SK-N-SH (cell line): ENCODE results near the gene TICRR. TPM values are rescaled to one million over a fixed set of nuclear protein-coding genes. Genes with fewer than 3 reads are reported as not detected.
A peak's percentile ranks its signal among the peaks of the same experiment; 100 is the strongest.

Experiments used
- CTCF ChIA-PET: fragments of 300-600, 350-600 bp; formaldehyde crosslinking; extraction: SDS; loops from one replicate; lab custom pipeline; 2021; lab: Yijun Ruan, JAX
- POLR2A ChIA-PET: fragments of 350-600 bp; sonication (Branson Sonifier 250); formaldehyde crosslinking; extraction: SDS; loops from one replicate; lab custom pipeline; 2020; ENCODE audit warnings: antibody characterized with exemption, inconsistent platforms; lab: Yijun Ruan, JAX
- DNase-seq: peaks from one replicate; pipeline ENCODE4 v3.0.0; 2012
- H2AFZ ChIP-seq: fragments of 200-600 bp; sonication (generic); 2 replicates; pipeline ENCODE4 v1.8.1; 2016; ENCODE audit warnings: antibody characterized with exemption, mild to moderate bottlenecking, low read depth
- H3F3A ChIP-seq: fragments of 200-600 bp; sonication (generic); replicated peaks from 2 replicates; pipeline ENCODE3; 2016; ENCODE audit warnings: antibody characterized with exemption, mild to moderate bottlenecking; ENCODE audit not compliant: insufficient read depth
- H3K27ac ChIP-seq, 2 experiments: fragments of 200-500 bp in 1 of 2; fragments of 200-600 bp in 1 of 2; sonication (Bioruptor generic) in 1 of 2; sonication (generic), shearing (Covaris generic) in 1 of 2; 2 replicates each; pipeline versions ENCODE4 v1.5.1 to v1.6.1; 2014 to 2016; ENCODE audit warnings: low read depth in 2 of 2, inconsistent platforms in 1 of 2, low read length in 1 of 2, mild to moderate bottlenecking in 1 of 2, mixed read lengths in 1 of 2
- H3K27me3 ChIP-seq: fragments of 200-600 bp; sonication (generic), shearing (Covaris generic); 2 replicates; pipeline ENCODE4 v1.6.1; 2016; ENCODE audit warnings: mixed run types; ENCODE audit not compliant: insufficient read depth
- H3K36me3 ChIP-seq, 2 experiments: fragments of 200-500 bp in 1 of 2; fragments of 200-600 bp in 1 of 2; sonication (Bioruptor generic) in 1 of 2; sonication (generic) in 1 of 2; replicated peaks in 1 of 2; 2 replicates each; pipeline versions ENCODE3 to v1.5.1; 2014 to 2016; ENCODE audit warnings: low read length in 1 of 2, mild to moderate bottlenecking in 1 of 2; ENCODE audit not compliant: insufficient read depth in 2 of 2, control insufficient read depth in 1 of 2
- H3K4me1 ChIP-seq, 2 experiments: fragments of 200-500 bp in 1 of 2; fragments of 200-600 bp in 1 of 2; sonication (Bioruptor generic) in 1 of 2; sonication (generic), shearing (Covaris generic) in 1 of 2; 2 replicates each; pipeline versions ENCODE4 v1.5.1 to v1.6.1; 2014 to 2016; ENCODE audit warnings: low read depth in 1 of 2, low read length in 1 of 2, mixed run types in 1 of 2; ENCODE audit not compliant: insufficient read depth in 2 of 2, control insufficient read depth in 1 of 2
- H3K4me2 ChIP-seq: fragments of 200-600 bp; sonication (generic), shearing (Covaris generic); 2 replicates; pipeline ENCODE4 v1.6.1; 2017; ENCODE audit warnings: mixed run types
- H3K4me3 ChIP-seq, 2 experiments: fragments of 200-500 bp in 1 of 2; fragments of 200-600 bp in 1 of 2; sonication (Bioruptor generic) in 1 of 2; sonication (generic), shearing (Covaris generic) in 1 of 2; 2 replicates each; pipeline versions ENCODE4 v1.5.1 to v1.8.1; 2014 to 2016; ENCODE audit warnings: low read depth in 2 of 2, inconsistent platforms in 1 of 2, low read length in 1 of 2, mild to moderate bottlenecking in 1 of 2, mixed read lengths in 1 of 2, moderate library complexity in 1 of 2
- H3K79me2 ChIP-seq: fragments of 200-600 bp; sonication (generic); 2 replicates; pipeline ENCODE4 v1.8.1; 2017; ENCODE audit warnings: mild to moderate bottlenecking; ENCODE audit not compliant: insufficient read depth
- H3K9ac ChIP-seq: fragments of 200-600 bp; sonication (generic); 2 replicates; pipeline ENCODE4 v1.6.1; 2017; ENCODE audit warnings: mixed run types
- H3K9me2 ChIP-seq: fragments of 200-600 bp; sonication (generic); 2 replicates; pipeline ENCODE4 v1.6.1; 2017; ENCODE audit warnings: mixed run types
- H3K9me3 ChIP-seq: fragments of 200-600 bp; sonication (generic); 2 replicates; pipeline ENCODE4 v1.6.1; 2017; ENCODE audit warnings: mixed run types, mild to moderate bottlenecking, moderate library complexity
- H4K20me1 ChIP-seq: fragments of 200-600 bp; sonication (generic); 2 replicates; pipeline ENCODE4 v1.6.1; 2017; ENCODE audit warnings: mild to moderate bottlenecking, mixed run types; ENCODE audit not compliant: insufficient read depth
- CHD2 ChIP-seq: fragments of 150-350 bp; IDR thresholded peaks from 2 replicates; pipeline ENCODE4 v1.6.1; 2018; ENCODE audit warnings: low read length; ENCODE audit not compliant: partially characterized antibody
- CTCF ChIP-seq: fragments of 200-600 bp; sonication (generic); IDR thresholded peaks from 2 replicates; pipeline ENCODE4 v1.6.1; 2017; ENCODE audit warnings: antibody characterized with exemption, mild to moderate bottlenecking, moderate library complexity
- ELF1 ChIP-seq: IDR thresholded peaks from 2 replicates; pipeline ENCODE4 v1.4.0; 2012
- FOXJ3 ChIP-seq: sonication (generic); formaldehyde crosslinking; IDR thresholded peaks from 2 replicates; pipeline ENCODE4 v1.5.1; 2020; ENCODE audit warnings: mild to moderate bottlenecking, missing genetic modification reagents
- GABPA ChIP-seq: IDR thresholded peaks from 2 replicates; pipeline ENCODE4 v1.4.0; 2012; ENCODE audit warnings: low read depth, mild to moderate bottlenecking
- NFIC ChIP-seq: IDR thresholded peaks from 2 replicates; pipeline ENCODE4 v1.4.0; 2012; ENCODE audit warnings: borderline replicate concordance
- NRF1 ChIP-seq: IDR thresholded peaks from 2 replicates; pipeline ENCODE4 v1.6.1; 2012; ENCODE audit warnings: low read depth, mild to moderate bottlenecking, low read length
- PBX3 ChIP-seq: IDR thresholded peaks from 2 replicates; pipeline ENCODE4; 2012
- RAD21 ChIP-seq: IDR thresholded peaks from 2 replicates; pipeline ENCODE4 v1.6.1; 2012; ENCODE audit warnings: mild to moderate bottlenecking, low read length
- TCF12 ChIP-seq: IDR thresholded peaks from 2 replicates; pipeline ENCODE4 v1.4.0; 2012
- TEAD4 ChIP-seq: IDR thresholded peaks from 2 replicates; pipeline ENCODE4 v1.4.0; 2012; ENCODE audit warnings: mild to moderate bottlenecking, borderline replicate concordance; ENCODE audit not compliant: insufficient read depth
- USF2 ChIP-seq: fragments of 150-350 bp; IDR thresholded peaks from 2 replicates; pipeline ENCODE4 v1.6.1; 2017; ENCODE audit warnings: antibody characterized with exemption, low read length, low read depth, borderline replicate concordance
- YY1 ChIP-seq: IDR thresholded peaks from 2 replicates; pipeline ENCODE4 v1.4.0; 2012; ENCODE audit warnings: low read depth, mild to moderate bottlenecking
- ZBTB33 ChIP-seq: IDR thresholded peaks from 2 replicates; pipeline ENCODE4 v1.4.0; 2012; ENCODE audit warnings: low read depth, borderline replicate concordance
- WGBS: methylation state at CpG from one replicate; pipeline ENCODE4 v1.1.6; 2017; ENCODE audit warnings: low lambda C conversion rate; 5-methylcytosine and 5-hydroxymethylcytosine counted together
- polyA plus RNA-seq, 3 experiments: library from polyadenylated mRNA; depleted of rRNA; stranded (reverse); fragments of >200 nt; gene quantifications; 2 replicates each; pipeline ENCODE4 v1.2.3, GENCODE V29; 2012
- TF ChIP-seq, protein P1 (sequence below): IDR thresholded peaks from 2 replicates; pipeline ENCODE4 v1.4.0; 2012; ENCODE audit warnings: low read depth

TICRR gene
- polyA plus RNA-seq, 1 of the 3 experiments (the other 2 are of a cell fraction), result 3.2 TPM

GRCh38 chr15:89575656-89576416, 567 bp downstream of the TICRR start:
- DNase-seq, result no peak
- no peaks in the 10 kb centered on the region for H3K9me3 ChIP-seq
- peak overlapping the region in 1 of 2 experiments; percentile 34; a peak in 2 of 4 replicates for H3K27ac ChIP-seq
- peak overlapping the region; percentile 80 to 83 for H3K4me3 ChIP-seq
- peak overlapping the region; percentile 91 for H2AFZ ChIP-seq
- CTCF ChIA-PET, result interaction anchor here (1.0 to 1.3 kb wide), 3 partner anchors 85 to 217 kb away, joined by 3 to 5 read pairs (median 3); no protein-coding TSS in a partner anchor
- peaks cover 0 to 12% of the 10 kb centered on the region in 2 experiments; a peak in 2 of 4 replicates for H3K4me1 ChIP-seq
- no peak for TF ChIP-seq TEAD4
- no peak for TF ChIP-seq ZBTB33
- no peak for TF ChIP-seq GABPA
- TF ChIP-seq NFIC, result no peak
- TF ChIP-seq, protein P1, sequence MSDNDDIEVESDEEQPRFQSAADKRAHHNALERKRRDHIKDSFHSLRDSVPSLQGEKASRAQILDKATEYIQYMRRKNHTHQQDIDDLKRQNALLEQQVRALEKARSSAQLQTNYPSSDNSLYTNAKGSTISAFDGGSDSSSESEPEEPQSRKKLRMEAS, result no peak
- no peak for TF ChIP-seq CTCF
- no peak for TF ChIP-seq USF2
- no peak for TF ChIP-seq FOXJ3 (CRISPR knock-in tag)
- TF ChIP-seq RAD21, result no peak
- TF ChIP-seq, all 33 proteins: peak for 0
- WGBS, result 2% methylated on average over 20 of the region's 60 CpGs
- no peaks in the 10 kb centered on the region for H4K20me1 ChIP-seq
- no peaks in the 10 kb centered on the region; the same call in 1 of the 2 replicates for H3K27me3 ChIP-seq
- H3K4me2 ChIP-seq, result peak overlapping the region; percentile 94
- H3K79me2 ChIP-seq, result peaks cover 54% of the 10 kb centered on the region
- H3K9me2 ChIP-seq, result no peaks in the 10 kb centered on the region
- no peaks in the 10 kb centered on the region for H3K36me3 ChIP-seq
- peak overlapping the region; percentile 78 for H3K9ac ChIP-seq
- POLR2A ChIA-PET, result interaction anchor here (1.0 to 1.2 kb wide), 2 partner anchors 10 to 214 kb away, joined by 3 to 4 read pairs; no protein-coding TSS in a partner anchor
- H3F3A ChIP-seq, result no peaks in the 10 kb centered on the region

GRCh38 chr15:89576417-89576773, 1.1 kb downstream of the TICRR start:
- 29% methylated on average over 1 of the region's 1 CpG for WGBS
- Histone ChIP-seq H3K4me1 (peaks cover 0 to 12% of the 10 kb centered on the region in 2 experiments; a peak in 2 of 4 replicates), H2AFZ (peak overlapping the region; percentile 91), H3K79me2 (peaks cover 59% of the 10 kb centered on the region), H3K9me3 (no peaks in the 10 kb centered on the region), H3K36me3 (no peaks in the 10 kb centered on the region), H3K27me3 (no peaks in the 10 kb centered on the region; the same call in 1 of the 2 replicates), H3K9ac (peak overlapping the region; percentile 78), H3K4me3 (peak overlapping the region; percentile 80 to 83), H3F3A (no peaks in the 10 kb centered on the region), H3K4me2 (peak overlapping the region; percentile 94), H3K27ac (no peak overlapping the region), H3K9me2 (no peaks in the 10 kb centered on the region), H4K20me1 (peaks cover 4% of the 10 kb centered on the region; the same call in 1 of the 2 replicates)
- POLR2A ChIA-PET, result no interaction called here
- DNase-seq, result no peak
- TF ChIP-seq NRF1 (no peak), ELF1 (no peak), CHD2 (no peak), PBX3 (no peak), NFIC (no peak), YY1 (no peak), ZBTB33 (no peak), TCF12 (no peak)
- CTCF ChIA-PET, result no interaction called here
